Activated CD8-positive, alpha-beta memory T cell treated with anti-CD3 and anti-CD28 coated beads for 36 hours (primary cell): ENCODE data around the gene DOK6. TPM values are rescaled to one million over a fixed set of nuclear protein-coding genes. Genes with fewer than 3 reads are reported as not detected.

Experiments
- CTCF ChIA-PET: fragments of 350-600 bp; sonication (Branson Sonifier 250); formaldehyde crosslinking; loops from one replicate; lab custom pipeline; 2021; ENCODE audit warnings: antibody characterized with exemption; lab: Charles Lee
- POLR2A ChIA-PET: fragments of 350-600 bp; sonication (Branson Sonifier 250); formaldehyde crosslinking; loops from one replicate; lab custom pipeline; 2021; ENCODE audit warnings: antibody characterized with exemption; lab: Charles Lee
- total RNA-seq, 2 experiments: library from RNA; stranded (reverse); gene quantifications; one replicate each; pipeline ENCODE4 v1.2.3, GENCODE V29; 2021

The DOK6 gene
- total RNA-seq, 2 experiments from 2014 or later, result not detected

- CTCF ChIA-PET, result no interaction called here
- POLR2A ChIA-PET, result no interaction called here
Measured at GRCh38 chr18:69759046-69759445, 358.4 kb downstream of the DOK6 start.

- ChIA-PET CTCF (no interaction called here), POLR2A (no interaction called here)
Measured at GRCh38 chr18:69763002-69763401, 362.3 kb downstream of the DOK6 start.

- CTCF ChIA-PET, result no interaction called here
Measured at GRCh38 chr18:69763821-69764220, 363.1 kb downstream of the DOK6 start.

GRCh38 chr18:69770238-69770637, 369.6 kb downstream of the DOK6 start:
- CTCF ChIA-PET, result no interaction called here

More at GRCh38 chr18:69763821-69764220, 363.1 kb downstream of the DOK6 start:
- POLR2A ChIA-PET, result no interaction called here

GRCh38 chr18:69774831-69775230, 374.1 kb downstream of the DOK6 start:
- ChIA-PET POLR2A (no interaction called here), CTCF (no interaction called here)

More at GRCh38 chr18:69770238-69770637, 369.6 kb downstream of the DOK6 start:
- POLR2A ChIA-PET, result no interaction called here

GRCh38 chr18:69777248-69777647, 376.6 kb downstream of the DOK6 start:
- ChIA-PET CTCF (no interaction called here), POLR2A (no interaction called here)

- CTCF ChIA-PET, result no interaction called here
- POLR2A ChIA-PET, result no interaction called here
Measured at GRCh38 chr18:69778680-69779079, 378.0 kb downstream of the DOK6 start.

- ChIA-PET POLR2A (no interaction called here), CTCF (no interaction called here)
Measured at GRCh38 chr18:69780851-69781250, 380.2 kb downstream of the DOK6 start.

GRCh38 chr18:69784815-69785214, 384.1 kb downstream of the DOK6 start:
- ChIA-PET POLR2A (no interaction called here), CTCF (no interaction called here)

GRCh38 chr18:69785466-69785865, 384.8 kb downstream of the DOK6 start:
- ChIA-PET CTCF (no interaction called here), POLR2A (no interaction called here)

- ChIA-PET POLR2A (no interaction called here), CTCF (no interaction called here)
Measured at GRCh38 chr18:69786427-69786826, 385.7 kb downstream of the DOK6 start.

GRCh38 chr18:69787825-69788547, 387.3 kb downstream of the DOK6 start:
- ChIA-PET POLR2A (no interaction called here), CTCF (no interaction called here)

GRCh38 chr18:69789794-69790193, 389.1 kb downstream of the DOK6 start:
- ChIA-PET CTCF (no interaction called here), POLR2A (no interaction called here)

- ChIA-PET CTCF (no interaction called here), POLR2A (no interaction called here)
Measured at GRCh38 chr18:69790649-69791048, 390.0 kb downstream of the DOK6 start.

- ChIA-PET CTCF (no interaction called here), POLR2A (no interaction called here)
Measured at GRCh38 chr18:69795791-69796190, 395.1 kb downstream of the DOK6 start.

GRCh38 chr18:69804776-69805501, 404.3 kb downstream of the DOK6 start:
- ChIA-PET CTCF (no interaction called here), POLR2A (no interaction called here)

- ChIA-PET CTCF (no interaction called here), POLR2A (no interaction called here)
Measured at GRCh38 chr18:69808399-69808798, 407.7 kb downstream of the DOK6 start.

GRCh38 chr18:69813559-69813958, 412.9 kb downstream of the DOK6 start:
- POLR2A ChIA-PET, result no interaction called here
- CTCF ChIA-PET, result no interaction called here

- ChIA-PET CTCF (no interaction called here), POLR2A (no interaction called here)
Measured at GRCh38 chr18:69814861-69815385, 414.2 kb downstream of the DOK6 start.

GRCh38 chr18:69817335-69817940, 416.8 kb downstream of the DOK6 start:
- CTCF ChIA-PET, result no interaction called here
- POLR2A ChIA-PET, result no interaction called here
